GM21360 (cell line): ENCODE data around the gene UVRAG.
"Not testable (repeated sequence)": the region's sequence is repeated elsewhere in the genome, so short reads cannot be mapped to it uniquely, and the experiment has no call there.

Experiments used
- ATAC-seq: cut with Tn5 transposase; IDR thresholded peaks from one replicate; pipeline ENCODE4 v1.9.1; 2021; ENCODE audit warnings: mild to moderate bottlenecking, moderate library complexity; ENCODE audit not compliant: unreplicated experiment

UVRAG gene

GRCh38 chr11:75873417-75874221, 58.6 kb downstream of the UVRAG start:
- peak; percentile 56 for ATAC-seq

DNA sequence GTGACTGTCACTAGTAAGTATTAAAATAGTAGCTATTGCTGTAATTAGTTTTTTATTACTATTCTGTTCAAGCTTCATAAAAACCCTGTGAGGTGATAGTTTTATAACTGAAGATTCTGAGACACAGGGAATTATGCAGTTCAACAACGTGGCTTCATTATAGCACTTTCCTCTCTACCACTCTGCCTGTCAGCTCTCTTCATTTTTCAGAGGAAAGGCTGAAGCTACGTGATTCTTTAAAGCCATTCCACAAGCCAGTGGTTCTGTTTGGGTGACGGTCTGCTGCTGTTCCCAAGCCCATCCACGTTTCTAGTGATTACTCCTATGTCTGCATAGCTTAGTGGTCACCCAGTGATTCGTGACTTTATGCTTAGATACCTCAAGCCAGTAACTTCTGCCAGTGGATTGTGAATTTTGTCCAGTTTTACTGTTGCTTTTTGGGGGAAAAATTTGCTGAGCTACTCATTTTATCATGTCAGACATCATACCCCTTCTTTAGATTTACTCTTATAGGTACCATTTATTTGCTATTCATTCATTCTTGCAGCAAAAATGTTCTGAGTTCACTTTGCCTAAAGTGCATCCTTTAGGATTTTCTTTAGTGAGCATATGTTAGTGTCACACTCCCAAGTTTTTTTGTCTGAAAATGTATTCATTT, 59.8 kb downstream of the UVRAG start:
- ATAC-seq, result no peak

GRCh38 chr11:75877327-75877726, 62.3 kb downstream of the UVRAG start:
- not testable (repeated sequence) for ATAC-seq

GRCh38 chr11:75877931-75878330, 62.9 kb downstream of the UVRAG start:
- ATAC-seq, result not testable (repeated sequence)

GRCh38 chr11:75878933-75879332, 63.9 kb downstream of the UVRAG start:
- no peak for ATAC-seq

GRCh38 chr11:75879737-75880136, 64.7 kb downstream of the UVRAG start:
- ATAC-seq, result no peak

DNA sequence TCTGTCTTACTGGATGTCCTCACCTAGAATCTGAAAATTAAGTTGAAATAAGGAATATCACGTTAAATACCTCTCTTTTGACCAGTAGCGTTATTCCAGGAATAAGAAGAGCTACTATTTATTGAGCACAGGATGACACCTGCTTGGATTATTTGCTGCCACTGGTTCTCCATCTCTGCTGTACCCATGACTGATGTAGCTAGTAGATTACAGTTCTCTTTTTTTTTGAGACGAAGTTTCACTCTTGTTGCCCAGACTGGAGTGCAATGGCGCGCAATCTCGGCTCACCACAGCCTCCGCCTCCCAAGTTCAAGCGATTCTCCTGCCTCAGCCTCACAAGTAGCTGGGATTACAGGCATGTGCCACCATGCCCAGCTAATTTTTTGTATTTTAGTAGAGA, 65.3 kb downstream of the UVRAG start:
- ATAC-seq, result not testable (repeated sequence)

- ATAC-seq, result no peak
These were observed 69.3 kb downstream of the UVRAG start for GRCh38 chr11:75884321-75884720.

GRCh38 chr11:75888416-75888815, 73.4 kb downstream of the UVRAG start:
- no peak for ATAC-seq

- peak; percentile 40 for ATAC-seq
These were observed 77.1 kb downstream of the UVRAG start for GRCh38 chr11:75891947-75892739.

- ATAC-seq, result no peak
These were observed 78.2 kb downstream of the UVRAG start for GRCh38 chr11:75893251-75893650.

DNA sequence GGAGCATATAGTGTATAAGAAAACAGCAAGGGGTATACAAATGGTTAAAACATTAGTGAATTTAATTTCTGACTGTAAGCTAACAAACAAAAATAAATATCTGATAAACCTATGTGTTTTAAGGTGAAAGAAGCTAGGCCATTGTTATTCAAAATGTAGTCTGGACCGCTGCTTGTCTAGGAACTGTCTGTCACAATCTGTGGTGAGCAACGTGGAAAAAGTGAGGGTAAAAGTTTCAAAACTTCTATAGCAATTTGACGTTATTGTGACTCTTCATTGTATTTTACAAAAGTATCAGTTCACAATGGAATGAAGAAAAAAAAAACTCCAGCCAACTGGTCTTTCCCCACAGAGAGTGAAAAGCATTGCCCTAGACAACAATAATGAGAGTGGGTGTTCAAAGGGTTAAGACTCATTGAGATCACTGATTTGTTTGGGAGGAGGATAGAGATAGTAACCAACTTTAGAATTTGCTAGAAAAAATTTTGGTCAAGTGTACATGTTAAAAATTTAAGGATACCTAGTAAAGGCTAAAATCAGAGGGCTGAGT, 79.1 kb downstream of the UVRAG start:
- no peak for ATAC-seq

DNA sequence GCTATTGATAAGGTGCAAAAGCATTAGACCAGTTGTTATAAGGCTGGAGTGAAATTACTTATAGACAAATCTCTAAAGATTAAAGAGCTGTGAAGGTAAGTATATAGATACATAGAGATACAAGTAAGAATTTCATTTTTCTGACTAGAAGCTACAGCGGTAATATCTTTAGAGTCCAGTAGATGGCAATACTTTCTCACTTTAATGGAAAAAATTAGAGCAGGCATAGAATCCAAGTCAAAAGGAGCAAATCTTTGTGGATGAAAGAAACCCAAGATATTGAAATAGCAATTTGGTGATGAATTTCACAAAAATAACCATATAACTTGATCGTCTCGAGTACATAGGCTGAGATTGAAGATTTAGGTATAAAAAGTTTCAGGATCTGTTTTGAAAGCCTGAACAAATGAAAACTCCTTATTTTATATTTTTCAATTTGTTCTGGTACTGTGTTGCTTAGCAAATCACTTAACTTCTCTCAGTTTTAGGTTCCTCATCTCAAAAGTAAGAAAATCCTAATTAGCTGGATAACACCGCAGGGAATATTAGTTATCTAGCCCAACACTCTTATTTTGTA, 81.9 kb downstream of the UVRAG start:
- ATAC-seq, result no peak

GRCh38 chr11:75898871-75899270, 83.9 kb downstream of the UVRAG start:
- ATAC-seq, result no peak

DNA sequence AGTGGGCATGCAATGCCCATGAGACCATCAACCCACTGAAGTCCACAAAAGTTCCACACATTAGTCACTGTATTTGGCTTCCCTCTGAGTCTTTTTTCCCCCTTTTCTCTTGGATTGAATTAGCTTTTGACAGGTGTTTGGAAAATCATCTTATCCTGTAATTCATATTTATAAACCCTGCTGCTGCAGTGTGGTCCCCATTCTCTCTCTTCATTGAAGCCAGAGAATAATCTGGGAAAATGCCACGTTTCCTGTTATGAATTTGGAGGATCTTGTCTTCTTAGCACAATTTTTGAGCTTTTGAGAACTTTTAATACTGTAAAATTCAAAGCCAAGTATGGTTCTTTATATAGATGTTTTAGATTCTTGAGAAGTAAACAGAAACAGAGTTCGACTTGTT, 84.8 kb downstream of the UVRAG start:
- no peak for ATAC-seq

DNA sequence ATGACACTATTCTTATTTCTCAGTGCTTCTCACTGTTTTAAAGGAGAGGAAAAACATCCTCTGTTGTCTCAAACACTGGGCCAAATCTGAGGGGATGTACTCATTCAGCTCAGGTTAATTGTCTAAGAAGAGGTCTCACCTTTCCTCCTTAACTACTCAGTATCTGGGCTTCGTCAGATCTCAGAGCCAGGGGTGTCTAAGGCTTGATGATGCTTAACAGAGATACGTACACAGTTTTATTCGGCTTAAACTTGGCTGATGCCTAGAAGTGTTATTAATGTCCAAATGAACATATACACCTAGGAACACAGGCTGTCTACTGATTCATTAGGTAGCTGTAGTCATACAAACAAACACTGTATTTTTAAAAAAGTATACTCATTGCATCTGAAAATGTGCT, 85.8 kb downstream of the UVRAG start:
- no peak for ATAC-seq

- no peak for ATAC-seq
These were observed 87.6 kb downstream of the UVRAG start for GRCh38 chr11:75902631-75903030.

- ATAC-seq, result no peak
These were observed 88.3 kb downstream of the UVRAG start for GRCh38 chr11:75903276-75903675.

GRCh38 chr11:75905434-75905833, 90.4 kb downstream of the UVRAG start:
- no peak for ATAC-seq

DNA sequence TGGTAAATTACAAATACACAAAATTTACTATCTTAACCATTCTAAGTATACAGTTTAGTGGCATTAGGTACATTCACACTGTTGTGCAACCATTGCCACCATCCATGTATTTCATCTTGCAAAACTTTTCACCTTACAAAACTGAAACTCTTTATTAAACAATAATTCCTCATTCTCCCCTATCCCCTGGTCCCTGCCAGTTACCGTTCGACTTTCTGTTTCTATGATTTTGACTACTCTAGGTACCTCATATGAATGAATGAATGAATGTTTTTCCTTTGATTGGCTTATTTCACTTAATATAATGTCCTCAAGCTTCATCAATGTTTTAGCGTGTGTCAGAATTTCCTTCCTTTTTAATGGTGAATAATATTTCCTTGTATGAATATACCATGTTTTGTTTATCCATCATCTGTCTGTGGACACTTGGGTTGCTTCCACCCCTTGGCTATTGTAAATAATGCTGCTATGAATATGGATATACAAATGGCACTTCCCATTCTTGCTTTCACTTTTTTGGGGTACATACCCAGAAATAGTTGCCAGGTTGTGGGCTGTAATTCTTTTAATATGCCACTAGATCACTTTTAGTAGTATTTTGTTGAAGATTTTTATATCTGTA, 93.0 kb downstream of the UVRAG start:
- no peak for ATAC-seq
